Natural killer cell (primary cell): ENCODE measurements around the gene CCRL2. TPM values are rescaled to one million over a fixed set of nuclear protein-coding genes. Genes with fewer than 3 reads are reported as not detected.

Experiments used
- ATAC-seq, 3 donors: fragments of 150-1000 bp in 2 of 3; fragments of 200-7000 bp in 1 of 3; cut with Tn5 transposase; 1 replicate in 1 of 3; 2 replicates in 2 of 3; pipeline ENCODE4 v1.10.0; 2021; ENCODE audit warnings: mild to moderate bottlenecking in 2 of 3, moderate library complexity in 2 of 3
- DNase-seq, 2 donors: peaks; one replicate each; pipeline versions ENCODE4 v3.0.0 to v3.0.0-alpha.2; 2013 to 2021; ENCODE audit warnings: mixed read lengths in 1 of 2
- H3K27ac ChIP-seq: one replicate; pipeline ENCODE4 v1.5.1; 2013; ENCODE audit warnings: mild to moderate bottlenecking, low read length
- H3K27me3 ChIP-seq: one replicate; pipeline ENCODE4 v1.6.1; 2013; ENCODE audit warnings: low read length; ENCODE audit not compliant: control insufficient read depth, insufficient read depth
- H3K36me3 ChIP-seq: one replicate; pipeline ENCODE4 v1.6.1; 2013; ENCODE audit warnings: low read length; ENCODE audit not compliant: control insufficient read depth, insufficient read depth
- H3K4me1 ChIP-seq: one replicate; pipeline ENCODE4 v1.6.1; 2013; ENCODE audit warnings: low read length; ENCODE audit not compliant: control insufficient read depth, insufficient read depth
- H3K4me3 ChIP-seq: one replicate; pipeline ENCODE4 v1.5.1; 2013; ENCODE audit warnings: low read length
- H3K9me3 ChIP-seq: one replicate; pipeline ENCODE4 v1.6.1; 2013; ENCODE audit warnings: low read length; ENCODE audit not compliant: control insufficient read depth, insufficient read depth
- H3K27ac Mint-ChIP-seq, 2 donors: one replicate each; pipeline ENCODE4 v1.8.0; 2022; ENCODE audit warnings: mild to moderate bottlenecking in 2 of 2, mixed read lengths in 2 of 2, moderate library complexity in 1 of 2
- H3K27me3 Mint-ChIP-seq, 2 donors: one replicate each; pipeline ENCODE4 v1.8.0; 2022; ENCODE audit warnings: low read depth in 2 of 2, mixed read lengths in 2 of 2
- H3K36me3 Mint-ChIP-seq: one replicate; pipeline ENCODE4 v1.8.0; 2022; ENCODE audit warnings: mixed read lengths
- H3K4me1 Mint-ChIP-seq, 2 donors: one replicate each; pipeline ENCODE4 v1.8.0; 2022; ENCODE audit warnings: mixed read lengths in 2 of 2
- H3K4me3 Mint-ChIP-seq: one replicate; pipeline ENCODE4 v1.8.0; 2022; ENCODE audit warnings: mild to moderate bottlenecking, moderate library complexity, mixed read lengths
- H3K9me3 Mint-ChIP-seq, 2 donors: one replicate each; pipeline ENCODE4 v1.8.0; 2022; ENCODE audit warnings: mixed read lengths in 2 of 2
- WGBS: methylation state at CpG from one replicate; pipeline ENCODE4 v1.1.7; 2013; ENCODE audit warnings: missing lambda C conversion rate; ENCODE audit not compliant: insufficient coverage; 5-methylcytosine and 5-hydroxymethylcytosine counted together
- intact Hi-C: fragments of 100-400 bp; cut with micrococcal nuclease; formaldehyde crosslinking; loops from one replicate; pipeline ENCODE4 v1.14.2; 2022
- total RNA-seq, 4 donors: library from RNA; stranded (reverse); fragments of 120-200 nt in 1 of 4; gene quantifications; one replicate each; pipeline versions ENCODE4 v1.2.3 to v1.2.4, GENCODE V29; 2013 to 2022
- TF ChIP-seq, protein P1 (sequence below): fragments of 200-600 bp; IDR thresholded peaks from one replicate; pipeline ENCODE4 v1.8.0; 2022; ENCODE audit warnings: antibody characterized with exemption

Gene CCRL2
- total RNA-seq, 3 donors from 2014 or later (not counting 1 experiment from before 2014, with no cell fraction given) = 3.0 to 4.6 (median 3.8) TPM

DNA sequence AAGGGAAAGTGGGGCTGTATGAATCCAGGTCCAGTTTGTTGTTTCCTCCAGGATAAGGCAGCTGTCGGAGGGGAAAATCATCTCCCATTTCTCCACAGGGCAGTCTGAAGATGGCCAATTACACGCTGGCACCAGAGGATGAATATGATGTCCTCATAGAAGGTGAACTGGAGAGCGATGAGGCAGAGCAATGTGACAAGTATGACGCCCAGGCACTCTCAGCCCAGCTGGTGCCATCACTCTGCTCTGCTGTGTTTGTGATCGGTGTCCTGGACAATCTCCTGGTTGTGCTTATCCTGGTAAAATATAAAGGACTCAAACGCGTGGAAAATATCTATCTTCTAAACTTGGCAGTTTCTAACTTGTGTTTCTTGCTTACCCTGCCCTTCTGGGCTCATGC lies 911 bp downstream of the CCRL2 start:
- WGBS = 92% methylated on average over 7 of the region's 7 CpGs
- TF ChIP-seq, protein P1, sequence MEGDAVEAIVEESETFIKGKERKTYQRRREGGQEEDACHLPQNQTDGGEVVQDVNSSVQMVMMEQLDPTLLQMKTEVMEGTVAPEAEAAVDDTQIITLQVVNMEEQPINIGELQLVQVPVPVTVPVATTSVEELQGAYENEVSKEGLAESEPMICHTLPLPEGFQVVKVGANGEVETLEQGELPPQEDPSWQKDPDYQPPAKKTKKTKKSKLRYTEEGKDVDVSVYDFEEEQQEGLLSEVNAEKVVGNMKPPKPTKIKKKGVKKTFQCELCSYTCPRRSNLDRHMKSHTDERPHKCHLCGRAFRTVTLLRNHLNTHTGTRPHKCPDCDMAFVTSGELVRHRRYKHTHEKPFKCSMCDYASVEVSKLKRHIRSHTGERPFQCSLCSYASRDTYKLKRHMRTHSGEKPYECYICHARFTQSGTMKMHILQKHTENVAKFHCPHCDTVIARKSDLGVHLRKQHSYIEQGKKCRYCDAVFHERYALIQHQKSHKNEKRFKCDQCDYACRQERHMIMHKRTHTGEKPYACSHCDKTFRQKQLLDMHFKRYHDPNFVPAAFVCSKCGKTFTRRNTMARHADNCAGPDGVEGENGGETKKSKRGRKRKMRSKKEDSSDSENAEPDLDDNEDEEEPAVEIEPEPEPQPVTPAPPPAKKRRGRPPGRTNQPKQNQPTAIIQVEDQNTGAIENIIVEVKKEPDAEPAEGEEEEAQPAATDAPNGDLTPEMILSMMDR = no peak
- Mint-ChIP-seq H3K4me3 (peak overlapping the region; percentile 83), H3K36me3 (no peaks in the 10 kb centered on the region), H3K27ac (peak overlapping the region; percentile 87 to 92), H3K27me3 (no peaks in the 10 kb centered on the region), H3K9me3 (no peaks in the 10 kb centered on the region), H3K4me1 (peaks cover 9 to 30% of the 10 kb centered on the region in 2 donors)
- no peak for DNase-seq
- H3K36me3 ChIP-seq = no peaks in the 10 kb centered on the region
- no peak overlapping the region for H3K4me3 ChIP-seq
- peaks cover 34% of the 10 kb centered on the region for H3K4me1 ChIP-seq
- no peak overlapping the region for H3K27ac ChIP-seq
- intact Hi-C loops = no loop called here
- no peaks in the 10 kb centered on the region for H3K9me3 ChIP-seq
- no peaks in the 10 kb centered on the region for H3K27me3 ChIP-seq
- no peak for ATAC-seq

DNA sequence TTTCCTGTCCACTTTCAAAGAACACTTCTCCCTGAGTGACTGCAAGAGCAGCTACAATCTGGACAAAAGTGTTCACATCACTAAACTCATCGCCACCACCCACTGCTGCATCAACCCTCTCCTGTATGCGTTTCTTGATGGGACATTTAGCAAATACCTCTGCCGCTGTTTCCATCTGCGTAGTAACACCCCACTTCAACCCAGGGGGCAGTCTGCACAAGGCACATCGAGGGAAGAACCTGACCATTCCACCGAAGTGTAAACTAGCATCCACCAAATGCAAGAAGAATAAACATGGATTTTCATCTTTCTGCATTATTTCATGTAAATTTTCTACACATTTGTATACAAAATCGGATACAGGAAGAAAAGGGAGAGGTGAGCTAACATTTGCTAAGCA lies 1.8 kb downstream of the CCRL2 start:
- Histone ChIP-seq H3K36me3 (no peaks in the 10 kb centered on the region), H3K4me1 (peaks cover 34% of the 10 kb centered on the region), H3K27ac (no peak overlapping the region), H3K27me3 (no peaks in the 10 kb centered on the region), H3K9me3 (no peaks in the 10 kb centered on the region), H3K4me3 (no peak overlapping the region)
- WGBS = 97% methylated on average over 7 of the region's 7 CpGs
- Mint-ChIP-seq H3K27ac (no peak overlapping the region), H3K4me1 (peaks cover 9 to 30% of the 10 kb centered on the region in 2 donors), H3K27me3 (no peaks in the 10 kb centered on the region), H3K9me3 (no peaks in the 10 kb centered on the region), H3K36me3 (no peaks in the 10 kb centered on the region), H3K4me3 (peak overlapping the region; percentile 21)
- intact Hi-C loops = no loop called here
- no peak for ATAC-seq
- no peak for DNase-seq
- TF ChIP-seq, protein P1 = no peak

DNA sequence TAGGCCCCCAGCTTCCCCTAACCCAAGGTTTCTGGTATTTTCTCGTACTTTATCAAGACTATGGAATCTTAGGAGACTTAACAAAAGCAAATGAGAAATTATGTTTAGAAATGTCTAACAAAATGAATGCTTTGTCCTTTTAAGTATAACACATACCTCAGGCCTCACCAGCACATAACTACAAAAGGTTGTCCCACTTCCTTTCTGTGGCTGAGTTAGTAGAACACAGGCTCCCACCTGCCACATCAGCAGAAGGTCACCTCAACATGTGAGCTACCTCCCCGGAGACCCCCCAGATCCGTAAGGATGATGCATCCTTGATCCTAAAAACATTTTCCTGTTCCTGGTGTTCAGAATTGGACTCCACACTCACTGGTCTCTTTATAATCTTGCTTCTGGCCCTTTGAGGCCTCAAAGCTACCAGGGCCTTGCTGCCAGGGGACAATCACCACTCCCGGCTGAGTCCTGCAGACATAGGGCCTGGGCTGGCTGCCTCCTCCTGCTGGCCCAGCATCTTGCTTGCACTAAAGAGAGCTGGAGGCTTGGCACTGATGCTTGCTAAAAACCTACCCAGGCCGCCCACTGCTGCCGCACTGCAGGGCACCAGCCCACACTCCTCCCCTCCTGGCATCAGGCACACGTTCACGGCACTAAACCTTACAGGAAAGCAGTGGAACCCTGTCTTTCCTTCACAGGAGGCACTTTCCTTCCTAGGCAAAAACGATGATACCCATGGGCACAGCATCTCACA lies 2.9 kb downstream of the CCRL2 start:
- Mint-ChIP-seq H3K27ac (no peak overlapping the region), H3K4me3 (no peak overlapping the region), H3K4me1 (peaks cover 9 to 30% of the 10 kb centered on the region in 2 donors), H3K9me3 (no peaks in the 10 kb centered on the region), H3K36me3 (no peaks in the 10 kb centered on the region), H3K27me3 (no peaks in the 10 kb centered on the region)
- ATAC-seq = no peak
- intact Hi-C loops = no loop called here
- no peak overlapping the region for H3K27ac ChIP-seq
- H3K36me3 ChIP-seq = no peaks in the 10 kb centered on the region
- H3K4me3 ChIP-seq = no peak overlapping the region
- peaks cover 34% of the 10 kb centered on the region for H3K4me1 ChIP-seq
- TF ChIP-seq, protein P1 = no peak
- H3K27me3 ChIP-seq = no peaks in the 10 kb centered on the region
- 74% methylated on average over 8 of the region's 9 CpGs for WGBS
- H3K9me3 ChIP-seq = no peaks in the 10 kb centered on the region
- no peak for DNase-seq

DNA sequence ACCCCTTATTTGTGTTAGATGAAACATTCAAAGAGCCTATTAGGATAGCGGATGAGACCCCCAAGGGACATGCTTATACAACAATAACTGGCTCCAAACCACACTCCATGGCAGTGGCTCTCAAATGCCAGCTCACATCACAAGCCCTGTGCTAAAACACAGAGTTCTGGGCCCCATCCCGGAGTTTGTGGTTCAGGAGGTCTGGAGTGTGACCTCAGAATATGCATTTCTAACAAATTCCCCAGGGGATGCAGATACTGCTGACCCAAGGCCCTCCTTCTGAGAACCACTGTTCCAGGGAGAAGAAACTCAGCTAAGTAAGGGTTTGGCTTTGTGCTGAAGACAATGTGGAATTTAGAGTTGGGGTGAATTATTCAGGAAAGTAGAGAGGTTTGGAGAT lies 3.6 kb downstream of the CCRL2 start:
- Mint-ChIP-seq H3K4me1 (peaks cover 9 to 30% of the 10 kb centered on the region in 2 donors), H3K27ac (no peak overlapping the region), H3K36me3 (no peaks in the 10 kb centered on the region), H3K27me3 (peaks cover 0 to under 1% of the 10 kb centered on the region in 2 donors), H3K4me3 (no peak overlapping the region), H3K9me3 (no peaks in the 10 kb centered on the region)
- H3K36me3 ChIP-seq = no peaks in the 10 kb centered on the region
- DNase-seq = no peak
- no peaks in the 10 kb centered on the region for H3K9me3 ChIP-seq
- peaks cover 34% of the 10 kb centered on the region for H3K4me1 ChIP-seq
- no peak overlapping the region for H3K27ac ChIP-seq
- intact Hi-C loops = no loop called here
- no peak overlapping the region for H3K4me3 ChIP-seq
- TF ChIP-seq, protein P1 = no peak
- no peaks in the 10 kb centered on the region for H3K27me3 ChIP-seq
- 90% methylated on average over 2 of the region's 2 CpGs for WGBS
- no peak for ATAC-seq
